ENCODE results near the gene FRAS1. TPM values are rescaled to one million over a fixed set of nuclear protein-coding genes. Genes with fewer than 3 reads are reported as not detected.

Gene FRAS1
- total and polyA plus RNA-seq, 2 of the 8 experiments (the other 6 are each of a cell fraction or from before 2014, with no cell fraction given) = 38.5 to 109 TPM

- WGBS, 2 experiments (ENCODE audit: extremely low coverage in 1 of 2, insufficient coverage in 1 of 2, insufficient read length in 1 of 2, insufficient replicate concordance in 2 of 2, low coverage in 1 of 2, low lambda C conversion rate in 2 of 2, missing lambda C conversion rate in 1 of 2) = 89% methylated on average over 8 of the region's 8 CpGs; no CpG with 5 or more reads in 1 of the 2 experiments
- DNase-seq (ENCODE audit: low read depth in 1 of 2, low spot score in 2 of 2) = no peak
- POLR2A ChIA-PET (ENCODE audit: partially characterized antibody) = no interaction called here
- TF ChIP-seq ATF2 (IDR thresholded peaks at IDR 0.05; ENCODE audit: low read length) (no peak), TAF7 (optimal IDR thresholded peaks at IDR 0.05; ENCODE audit: borderline replicate concordance, low read depth, low read length) (no peak), SIX5 (IDR thresholded peaks at IDR 0.05; ENCODE audit: low read depth, low read length) (no peak), CREB1 (IDR thresholded peaks at IDR 0.05) (no peak), RAD21 (IDR thresholded peaks at IDR 0.05 in 1 of 2, conservative IDR thresholded peaks at IDR 0.05 in 1 of 2; ENCODE audit: low read depth in 2 of 2, low read length in 2 of 2) (no peak), POU5F1 (IDR thresholded peaks at IDR 0.05; ENCODE audit: low read depth, low read length) (no peak), SP2 (IDR thresholded peaks at IDR 0.05; ENCODE audit: low read length) (no peak), MAX (IDR thresholded peaks at IDR 0.05) (no peak), HDAC6 (IDR thresholded peaks at IDR 0.05; ENCODE audit: low read depth, low read length) (no peak)
Observed at GRCh38 chr4:78136109-78137081, 79.3 kb downstream of the FRAS1 start.

More at GRCh38 chr4:78136109-78137081, 79.3 kb downstream of the FRAS1 start:
- no peaks in the 10 kb centered on the region for H3K36me3 ChIP-seq (ENCODE audit: control insufficient read depth in 2 of 4, insufficient read depth in 4 of 4, low read length in 3 of 4)
- H3K27me3 ChIP-seq (replicated peaks in 1 of 4; ENCODE audit: control insufficient read depth in 3 of 4, extremely low read depth in 1 of 4, insufficient read depth in 3 of 4, low read length in 3 of 4) = no peaks in the 10 kb centered on the region
- CTCF ChIA-PET (ENCODE audit: partially characterized antibody) = interaction anchor here (0.5 kb wide), 1 partner anchor 23 kb away, joined by 3 read pairs; no protein-coding TSS in a partner anchor
- H3K4ac ChIP-seq (replicated peaks; ENCODE audit: insufficient read length, low read depth, low read length) = no peak overlapping the region
- peaks cover 6 to 13% of the 10 kb centered on the region in 2 experiments for H4K20me1 ChIP-seq (replicated peaks in 1 of 2; ENCODE audit: control insufficient read depth in 1 of 2, insufficient read depth in 2 of 2, low read length in 2 of 2)
- no peak overlapping the region for H2BK20ac ChIP-seq (ENCODE audit: low read length)
- H2AK5ac ChIP-seq (ENCODE audit: low read depth, low read length) = no peak overlapping the region
- H2AFZ ChIP-seq (ENCODE audit: low read length) = no peak overlapping the region
- no peak for FAIRE-seq
- H3K4me3 ChIP-seq (ENCODE audit: extremely low read depth in 1 of 4, insufficient read depth in 2 of 4, low read depth in 3 of 4, low read length in 4 of 4) = no peak overlapping the region
- H2BK5ac ChIP-seq (ENCODE audit: low read depth, low read length) = no peak overlapping the region
- H3K79me2 ChIP-seq (ENCODE audit: control insufficient read depth in 1 of 2, insufficient read depth in 2 of 2, low read length in 2 of 2) = peaks cover 5 to 100% of the 10 kb centered on the region in 2 experiments; a peak in 3 of 4 replicates
- no peak overlapping the region for H3K4me2 ChIP-seq (ENCODE audit: insufficient read depth in 1 of 2, low read depth in 2 of 2, low read length in 2 of 2)
- H3K56ac ChIP-seq (replicated peaks; ENCODE audit: insufficient read length, low read depth, low read length) = no peak overlapping the region
- H3K9me3 ChIP-seq (ENCODE audit: insufficient read depth in 2 of 2, low read depth in 1 of 2, low read length in 1 of 2) = no peaks in the 10 kb centered on the region
- no peak overlapping the region for H4K5ac ChIP-seq (ENCODE audit: insufficient read length, low read depth, low read length)
- H2BK12ac ChIP-seq (ENCODE audit: low read depth, low read length) = no peak overlapping the region
- no peak overlapping the region for H3K14ac ChIP-seq (ENCODE audit: insufficient read length)
- no peak overlapping the region for H2BK120ac ChIP-seq (replicated peaks; ENCODE audit: low read depth, low read length)
- H3K9ac ChIP-seq (replicated peaks in 1 of 4; ENCODE audit: extremely low read depth in 1 of 4, low read depth in 3 of 4, low read length in 3 of 4) = no peak overlapping the region
- H4K8ac ChIP-seq (ENCODE audit: extremely low read depth, insufficient read depth, low read length) = no peak overlapping the region; the same call in 1 of the 2 replicates
- H4K91ac ChIP-seq (replicated peaks; ENCODE audit: insufficient read length, low read length) = no peak overlapping the region
- no peak overlapping the region for H3K18ac ChIP-seq (ENCODE audit: extremely low read depth, low read length)
- H3K4me1 ChIP-seq (replicated peaks in 1 of 4; ENCODE audit: control insufficient read depth in 3 of 4, insufficient read depth in 4 of 4, low read length in 3 of 4) = peaks cover 0 to 8% (median 3%) of the 10 kb centered on the region in 4 experiments; a peak in 2 of 7 replicates
- no peaks in the 10 kb centered on the region; the same call in 1 of the 2 replicates for H3K23me2 ChIP-seq (ENCODE audit: low read depth, low read length)
- H3K79me1 ChIP-seq (ENCODE audit: low read depth, low read length) = peaks cover 6% of the 10 kb centered on the region; the same call in 1 of the 2 replicates
- no peak overlapping the region for H3K23ac ChIP-seq (ENCODE audit: insufficient read length)
- H3K27ac ChIP-seq (ENCODE audit: low read depth, low read length) = no peak overlapping the region
- no peak overlapping the region for H2BK15ac ChIP-seq (ENCODE audit: low read length)

All from H1 (cell line).